ENCODE measurements around the gene TSGA10. TPM values are rescaled to one million over a fixed set of nuclear protein-coding genes. Genes with fewer than 3 reads are reported as not detected.

The TSGA10 gene
- polyA plus RNA-seq, 1 experiment = 1.4 TPM

- CTCF ChIA-PET = interaction anchor here (1.2 kb wide), 1 partner anchor 117 kb away, joined by 3 read pairs; no protein-coding TSS in a partner anchor
- H3K9me3 ChIP-seq (ENCODE audit: control insufficient read depth, insufficient read depth, low read length) = no peaks in the 10 kb centered on the region
- H3K4me3 ChIP-seq (ENCODE audit: low read depth, low read length) = no peak overlapping the region
- no peak for DNase-seq (ENCODE audit: low read depth, low spot score)
- no peak for TF ChIP-seq CTCF (IDR thresholded peaks at IDR 0.05; ENCODE audit: low read depth, low read length)
- peaks cover 15% of the 10 kb centered on the region for H3K27me3 ChIP-seq (ENCODE audit: control insufficient read depth, insufficient read depth, low read length)
- no peak overlapping the region for H3K27ac ChIP-seq (ENCODE audit: low read depth, low read length)
- POLR2A ChIA-PET = no interaction called here
These were observed 205.6 kb downstream of the TSGA10 start for GRCh38 chr2:98948956-98949739.

GRCh38 chr2:98947554-98947953, 207.2 kb downstream of the TSGA10 start:
- ChIA-PET CTCF (no interaction called here), POLR2A (no interaction called here)
- peaks cover 14% of the 10 kb centered on the region for H3K27me3 ChIP-seq (ENCODE audit: control insufficient read depth, insufficient read depth, low read length)
- no peak for DNase-seq (ENCODE audit: low read depth, low spot score)
- H3K27ac ChIP-seq (ENCODE audit: low read depth, low read length) = no peak overlapping the region
- TF ChIP-seq CTCF (IDR thresholded peaks at IDR 0.05; ENCODE audit: low read depth, low read length) = no peak
- no peaks in the 10 kb centered on the region for H3K9me3 ChIP-seq (ENCODE audit: control insufficient read depth, insufficient read depth, low read length)
- H3K4me3 ChIP-seq (ENCODE audit: low read depth, low read length) = no peak overlapping the region

Small RNAs within 50 kb of the gene (small RNA-seq; reads per million reads assigned to genes)
- gene AC092587.1 (ENCODE audit: insufficient read length, low read depth) = not detected

Other genes starting within 250 kb of the TSGA10 start
- not detected in 2 replicates for gene CRACDL, start 218.7 kb downstream of the TSGA10 start, polyA plus RNA-seq (2011; rRNA removed)
- gene C2orf15, start 13.2 kb downstream of the TSGA10 start, polyA plus RNA-seq (2011; rRNA removed) = 0.14 TPM in 1 of 2 replicates, not detected in the other
- 6.0 and 7.3 TPM in 2 replicates for gene LIPT1, start within 50 bp of the TSGA10 start, polyA plus RNA-seq (2011; rRNA removed)
- 19.2 and 27.2 TPM in 2 replicates for gene MITD1, start 26.1 kb upstream of the TSGA10 start, polyA plus RNA-seq (2011; rRNA removed)
- 29.9 and 38.3 TPM in 2 replicates for gene MRPL30, start 26.2 kb upstream of the TSGA10 start, polyA plus RNA-seq (2011; rRNA removed)
- not detected in 2 replicates for gene LYG2, start 100.7 kb upstream of the TSGA10 start, polyA plus RNA-seq (2011; rRNA removed)
- gene LYG1, start 146.3 kb upstream of the TSGA10 start, polyA plus RNA-seq (2011; rRNA removed) = 0.52 and 0.86 TPM in 2 replicates
- gene TXNDC9, start 181.4 kb upstream of the TSGA10 start, polyA plus RNA-seq (2011; rRNA removed) = 42.2 and 59.7 TPM in 2 replicates
- gene EIF5B, start 182.4 kb upstream of the TSGA10 start, polyA plus RNA-seq (2011; rRNA removed) = 18.7 and 25.2 TPM in 2 replicates

All from AG04450 (cell line).